Ascending aorta (tissue), 2 donors: Measurements from ENCODE around the gene IL22RA1. TPM values are rescaled to one million over a fixed set of nuclear protein-coding genes. Genes with fewer than 3 reads are reported as not detected.

Experiments
- DNase-seq, 2 donors: peaks; one replicate each; pipeline ENCODE4 v3.0.0-alpha.2; 2019; ENCODE audit warnings: low spot score in 2 of 2
- H3K27ac ChIP-seq, 2 donors: fragments of 200-600 bp; sonication (generic); one replicate each; pipeline ENCODE4 v1.5.1; 2016 to 2017; ENCODE audit warnings: mild to moderate bottlenecking in 1 of 2
- H3K27me3 ChIP-seq: fragments of 200-600 bp; sonication (generic); one replicate; pipeline ENCODE4 v1.5.1; 2017
- H3K36me3 ChIP-seq, 2 donors: fragments of 200-600 bp; sonication (generic); one replicate each; pipeline ENCODE4 v1.5.1; 2016
- H3K4me1 ChIP-seq, 2 donors: fragments of 200-600 bp; sonication (generic); one replicate each; pipeline ENCODE4 v1.5.1; 2016 to 2017; ENCODE audit warnings: mild to moderate bottlenecking in 1 of 2
- H3K4me3 ChIP-seq, 2 donors: fragments of 200-600 bp; sonication (generic); one replicate each; pipeline ENCODE4 v1.5.1; 2016 to 2017; ENCODE audit warnings: mild to moderate bottlenecking in 1 of 2
- H3K9me3 ChIP-seq, 2 donors: fragments of 200-600 bp; sonication (generic); one replicate each; pipeline ENCODE4 v1.5.1; 2016
- intact Hi-C: fragments of 100-400 bp; cut with DNase I; formaldehyde crosslinking; loops from one replicate; pipeline ENCODE4 v1.15.1; 2023
- total RNA-seq: library from RNA; depleted of rRNA; stranded (reverse); fragments of >200 nt; gene quantifications from one replicate; pipeline ENCODE4 v1.1.0, GENCODE V29; 2016
- TF ChIP-seq, protein P1 (sequence below), 3 experiments: fragments of 200-600 bp in 2 of 3; fragments of 450-650 bp in 1 of 3; sonication (generic) in 2 of 3; IDR thresholded peaks; one replicate each; pipeline ENCODE4 v1.5.1; 2016 to 2019; ENCODE audit warnings: antibody characterized with exemption in 3 of 3, mild to moderate bottlenecking in 1 of 3, moderate library complexity in 1 of 3

The IL22RA1 gene
- total RNA-seq, 1 donor from 2014 or later: not detected

- Histone ChIP-seq H3K9me3 (no peaks in the 10 kb centered on the region), H3K4me1 (no peaks in the 10 kb centered on the region), H3K27me3 (no peaks in the 10 kb centered on the region), H3K36me3 (no peaks in the 10 kb centered on the region), H3K4me3 (no peak overlapping the region), H3K27ac (no peak overlapping the region)
- intact Hi-C loops: no loop called here
- TF ChIP-seq, protein P1, sequence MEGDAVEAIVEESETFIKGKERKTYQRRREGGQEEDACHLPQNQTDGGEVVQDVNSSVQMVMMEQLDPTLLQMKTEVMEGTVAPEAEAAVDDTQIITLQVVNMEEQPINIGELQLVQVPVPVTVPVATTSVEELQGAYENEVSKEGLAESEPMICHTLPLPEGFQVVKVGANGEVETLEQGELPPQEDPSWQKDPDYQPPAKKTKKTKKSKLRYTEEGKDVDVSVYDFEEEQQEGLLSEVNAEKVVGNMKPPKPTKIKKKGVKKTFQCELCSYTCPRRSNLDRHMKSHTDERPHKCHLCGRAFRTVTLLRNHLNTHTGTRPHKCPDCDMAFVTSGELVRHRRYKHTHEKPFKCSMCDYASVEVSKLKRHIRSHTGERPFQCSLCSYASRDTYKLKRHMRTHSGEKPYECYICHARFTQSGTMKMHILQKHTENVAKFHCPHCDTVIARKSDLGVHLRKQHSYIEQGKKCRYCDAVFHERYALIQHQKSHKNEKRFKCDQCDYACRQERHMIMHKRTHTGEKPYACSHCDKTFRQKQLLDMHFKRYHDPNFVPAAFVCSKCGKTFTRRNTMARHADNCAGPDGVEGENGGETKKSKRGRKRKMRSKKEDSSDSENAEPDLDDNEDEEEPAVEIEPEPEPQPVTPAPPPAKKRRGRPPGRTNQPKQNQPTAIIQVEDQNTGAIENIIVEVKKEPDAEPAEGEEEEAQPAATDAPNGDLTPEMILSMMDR (IDR thresholded peaks at IDR 0.05): no peak
- DNase-seq: no peak
Observed at GRCh38 chr1:24179251-24179840, 36.4 kb upstream of the IL22RA1 start.

DNA sequence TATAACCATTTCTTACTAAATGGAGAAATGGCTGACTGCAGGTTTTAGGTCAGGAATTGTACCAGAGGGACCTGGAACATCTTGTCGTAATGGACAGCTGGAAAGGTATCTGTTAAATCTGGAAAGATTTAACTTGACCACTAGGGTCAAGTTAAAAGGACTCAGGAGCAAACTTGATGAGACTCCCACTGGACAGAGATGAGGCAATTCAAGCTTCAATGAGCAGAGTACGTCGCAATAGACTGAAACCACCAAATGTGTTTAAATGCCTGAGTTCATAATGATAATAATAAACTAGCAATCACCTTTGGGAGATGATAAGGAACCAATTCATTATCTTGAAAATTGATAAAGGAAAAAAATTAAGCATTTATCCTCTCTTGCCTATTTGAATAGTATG lies 35.5 kb upstream of the IL22RA1 start:
- no peak overlapping the region for H3K4me3 ChIP-seq
- intact Hi-C loops: no loop called here

DNA sequence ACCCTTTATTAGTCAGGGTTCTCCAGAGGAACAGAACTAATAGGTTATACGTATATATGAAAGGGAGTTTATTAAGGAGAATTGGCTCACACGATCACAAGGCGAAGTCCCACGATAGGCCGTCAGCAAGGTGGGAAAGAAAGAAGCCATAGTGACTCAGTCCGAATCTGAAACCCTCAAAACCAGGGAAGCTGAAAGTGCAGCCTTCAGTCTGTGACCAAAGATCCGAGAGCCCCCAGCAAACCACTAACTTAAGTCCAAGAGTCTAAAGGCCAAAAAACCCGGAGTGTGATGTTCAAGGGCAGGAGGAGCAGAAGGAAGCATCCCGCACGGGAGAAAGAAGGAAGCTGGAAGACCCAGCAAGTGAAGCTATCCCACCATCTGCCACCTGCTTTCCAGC lies 34.2 kb upstream of the IL22RA1 start:
- Histone ChIP-seq H3K27me3 (no peaks in the 10 kb centered on the region), H3K9me3 (no peaks in the 10 kb centered on the region), H3K4me3 (no peak overlapping the region), H3K36me3 (no peaks in the 10 kb centered on the region), H3K4me1 (no peaks in the 10 kb centered on the region), H3K27ac (no peak overlapping the region)
- TF ChIP-seq, protein P1 (IDR thresholded peaks at IDR 0.05): no peak
- intact Hi-C loops: no loop called here
- no peak for DNase-seq

More for the DNA sequence above, 35.5 kb upstream of the IL22RA1 start:
- H3K27ac ChIP-seq: no peak overlapping the region
- no peaks in the 10 kb centered on the region for H3K36me3 ChIP-seq
- no peaks in the 10 kb centered on the region for H3K9me3 ChIP-seq
- no peak for DNase-seq
- no peaks in the 10 kb centered on the region for H3K27me3 ChIP-seq
- TF ChIP-seq, protein P1 (IDR thresholded peaks at IDR 0.05): no peak
- no peaks in the 10 kb centered on the region for H3K4me1 ChIP-seq

DNA sequence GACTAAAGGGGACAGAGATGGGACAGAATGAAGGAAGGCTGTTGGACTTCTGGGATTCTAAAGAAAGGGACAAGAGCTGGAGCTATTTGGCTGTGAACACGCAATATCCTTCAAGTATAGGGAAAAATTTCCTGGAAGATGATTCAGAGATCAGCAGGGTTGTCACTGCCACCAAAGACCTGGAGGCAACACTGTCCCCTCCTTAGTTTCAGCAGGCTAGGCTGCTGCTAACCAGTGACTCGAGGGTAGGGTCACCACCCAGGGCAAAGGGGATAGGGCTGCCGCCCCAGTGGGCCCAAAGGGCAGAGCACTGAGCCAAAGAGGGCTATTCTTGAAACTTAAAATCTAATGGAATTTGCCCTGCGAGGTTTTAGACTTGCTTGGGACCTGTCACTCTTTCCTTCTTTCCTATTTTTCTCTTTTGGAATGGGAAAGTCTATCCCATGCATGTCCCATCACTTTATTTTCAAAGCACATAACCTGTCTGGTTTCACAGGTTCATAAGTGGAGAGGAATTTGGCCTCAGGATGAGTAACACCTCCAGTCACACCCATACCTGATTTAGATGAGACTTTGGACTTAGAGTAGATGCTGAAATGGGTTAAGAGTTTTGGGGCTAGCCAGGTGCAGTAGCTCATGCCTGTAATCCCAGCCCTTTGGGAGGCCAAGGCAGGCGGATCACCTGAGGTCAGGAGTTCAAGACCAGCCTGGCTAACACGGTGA lies 32.3 kb upstream of the IL22RA1 start:
- no peak for DNase-seq
- Histone ChIP-seq H3K4me3 (no peak overlapping the region), H3K9me3 (no peaks in the 10 kb centered on the region), H3K27ac (no peak overlapping the region), H3K36me3 (no peaks in the 10 kb centered on the region), H3K27me3 (no peaks in the 10 kb centered on the region), H3K4me1 (no peaks in the 10 kb centered on the region)
- intact Hi-C loops: no loop called here
- TF ChIP-seq, protein P1 (IDR thresholded peaks at IDR 0.05): no peak

GRCh38 chr1:24173638-24174575 lies 31.0 kb upstream of the IL22RA1 start:
- no peak overlapping the region for H3K27ac ChIP-seq
- no peaks in the 10 kb centered on the region for H3K4me1 ChIP-seq
- no peaks in the 10 kb centered on the region for H3K9me3 ChIP-seq
- intact Hi-C loops: no loop called here
- no peak overlapping the region for H3K4me3 ChIP-seq
- DNase-seq: no peak
- no peaks in the 10 kb centered on the region for H3K36me3 ChIP-seq
- TF ChIP-seq, protein P1 (IDR thresholded peaks at IDR 0.05): no peak
- H3K27me3 ChIP-seq: no peaks in the 10 kb centered on the region
